CD4-positive, alpha-beta T cell treated with Interleukin-6 at 100 ng/mL for 8 hours (primary cell): ENCODE results near the gene RPS6KA1.
"Not testable (repeated sequence)": the region's sequence is repeated elsewhere in the genome, so short reads cannot be mapped to it uniquely, and the experiment has no call there.

Experiments used
- DNase-seq: peaks from one replicate; pipeline ENCODE4 v3.0.0-alpha.2; 2020; ENCODE audit warnings: mixed read lengths, low spot score

RPS6KA1 gene

GRCh38 chr1:26555550-26555981 lies 26.0 kb downstream of the RPS6KA1 start:
- DNase-seq = no peak

GRCh38 chr1:26556111-26556510 lies 26.6 kb downstream of the RPS6KA1 start:
- DNase-seq = no peak

- DNase-seq = no peak
Observed at GRCh38 chr1:26557008-26557407, 27.4 kb downstream of the RPS6KA1 start.

- no peak for DNase-seq
Observed at GRCh38 chr1:26558685-26559048, 29.1 kb downstream of the RPS6KA1 start.

GRCh38 chr1:26560403-26560780 lies 30.8 kb downstream of the RPS6KA1 start:
- DNase-seq = no peak

GRCh38 chr1:26570287-26570686 lies 40.7 kb downstream of the RPS6KA1 start:
- DNase-seq = no peak

GRCh38 chr1:26571381-26571780 lies 41.8 kb downstream of the RPS6KA1 start:
- no peak for DNase-seq

- DNase-seq = no peak
Observed at GRCh38 chr1:26574018-26574417, 44.5 kb downstream of the RPS6KA1 start.

DNA sequence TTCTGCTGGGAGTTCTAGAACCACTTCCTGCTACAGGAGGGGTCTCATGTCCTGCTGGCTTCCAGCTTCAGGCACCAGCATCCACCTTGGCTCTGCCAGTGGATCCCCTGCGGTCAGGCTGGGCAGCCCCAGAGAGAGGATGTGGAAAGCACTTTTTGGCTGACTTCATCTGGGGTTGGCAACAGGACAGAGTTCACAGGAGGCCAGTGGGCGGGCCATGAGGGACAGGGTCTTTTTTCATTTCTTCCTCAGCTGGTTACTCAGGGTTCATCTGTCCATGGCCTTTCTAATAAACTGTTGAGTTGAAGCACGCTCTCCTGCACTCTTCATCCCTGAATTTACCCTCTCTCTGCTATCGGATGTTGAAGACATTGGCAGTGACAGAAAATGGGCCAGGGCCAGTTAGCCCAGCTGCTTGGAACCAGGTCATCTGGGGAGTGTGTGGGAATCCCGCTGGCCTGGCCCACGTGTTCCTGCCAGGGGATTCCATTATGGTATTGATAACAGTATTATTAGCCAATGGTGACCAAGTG lies 45.2 kb downstream of the RPS6KA1 start:
- no peak for DNase-seq

- no peak for DNase-seq
Observed at GRCh38 chr1:26575348-26575747, 45.8 kb downstream of the RPS6KA1 start.

DNA sequence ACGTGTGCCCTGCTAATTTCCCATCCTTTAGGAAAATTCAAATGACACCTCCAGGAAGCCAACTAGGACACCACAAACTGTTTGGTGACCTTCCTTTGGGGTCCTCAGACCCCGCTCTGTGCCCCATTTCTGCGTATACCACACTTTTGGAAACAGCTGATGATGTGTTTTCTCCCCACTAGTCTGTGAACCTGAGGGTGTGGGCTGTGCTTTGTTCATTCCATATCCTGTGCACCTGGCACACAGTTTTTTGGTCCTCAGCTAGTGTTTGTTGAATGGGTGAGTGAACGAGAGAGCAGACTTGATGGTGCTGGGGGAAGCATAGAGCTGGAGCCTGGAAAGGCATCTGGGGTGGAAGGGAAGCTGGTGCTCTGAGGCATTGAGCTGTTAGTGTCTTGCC lies 48.6 kb downstream of the RPS6KA1 start:
- DNase-seq = no peak

GRCh38 chr1:26579681-26580111 lies 50.1 kb downstream of the RPS6KA1 start:
- DNase-seq = no peak

DNA sequence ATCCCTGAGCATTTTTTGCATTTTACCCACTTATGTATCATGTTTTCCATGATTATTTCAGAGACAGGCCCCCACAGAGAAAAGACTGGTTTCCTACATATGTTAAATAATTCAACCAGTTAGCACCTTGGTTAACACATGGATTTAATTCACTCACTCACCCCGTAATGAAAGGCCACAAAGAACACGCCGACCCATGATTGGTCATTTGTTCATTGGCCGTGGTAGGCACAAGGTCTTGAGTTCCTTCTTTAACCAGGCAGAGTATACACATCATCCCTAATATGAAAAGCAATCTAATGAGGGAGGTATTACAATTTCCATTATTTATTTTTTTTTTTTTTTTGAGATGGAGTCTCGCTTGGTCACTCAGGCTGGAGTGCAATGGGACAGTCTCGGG lies 50.6 kb downstream of the RPS6KA1 start:
- no peak for DNase-seq

DNA sequence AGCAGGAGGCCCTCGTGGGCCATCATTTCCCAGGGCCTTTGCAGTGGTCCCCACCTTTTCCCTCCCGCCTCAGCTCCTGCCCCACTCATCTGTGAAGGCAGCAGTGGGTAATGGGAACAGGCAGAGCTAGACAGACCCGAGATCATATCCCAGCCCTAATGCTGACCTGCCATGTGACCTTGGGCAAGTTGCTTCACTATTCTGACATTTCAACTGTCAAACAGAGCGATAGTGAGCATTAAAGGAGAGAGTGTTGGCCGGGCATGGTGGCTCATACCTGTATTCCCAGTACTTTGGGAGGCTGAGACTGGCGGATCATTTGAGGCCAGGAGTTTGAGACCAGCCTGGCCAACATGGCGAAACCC lies 51.7 kb downstream of the RPS6KA1 start:
- DNase-seq = no peak

GRCh38 chr1:26582053-26582835 lies 52.7 kb downstream of the RPS6KA1 start:
- no peak for DNase-seq

GRCh38 chr1:26582836-26583460 lies 53.4 kb downstream of the RPS6KA1 start:
- no peak for DNase-seq

DNA sequence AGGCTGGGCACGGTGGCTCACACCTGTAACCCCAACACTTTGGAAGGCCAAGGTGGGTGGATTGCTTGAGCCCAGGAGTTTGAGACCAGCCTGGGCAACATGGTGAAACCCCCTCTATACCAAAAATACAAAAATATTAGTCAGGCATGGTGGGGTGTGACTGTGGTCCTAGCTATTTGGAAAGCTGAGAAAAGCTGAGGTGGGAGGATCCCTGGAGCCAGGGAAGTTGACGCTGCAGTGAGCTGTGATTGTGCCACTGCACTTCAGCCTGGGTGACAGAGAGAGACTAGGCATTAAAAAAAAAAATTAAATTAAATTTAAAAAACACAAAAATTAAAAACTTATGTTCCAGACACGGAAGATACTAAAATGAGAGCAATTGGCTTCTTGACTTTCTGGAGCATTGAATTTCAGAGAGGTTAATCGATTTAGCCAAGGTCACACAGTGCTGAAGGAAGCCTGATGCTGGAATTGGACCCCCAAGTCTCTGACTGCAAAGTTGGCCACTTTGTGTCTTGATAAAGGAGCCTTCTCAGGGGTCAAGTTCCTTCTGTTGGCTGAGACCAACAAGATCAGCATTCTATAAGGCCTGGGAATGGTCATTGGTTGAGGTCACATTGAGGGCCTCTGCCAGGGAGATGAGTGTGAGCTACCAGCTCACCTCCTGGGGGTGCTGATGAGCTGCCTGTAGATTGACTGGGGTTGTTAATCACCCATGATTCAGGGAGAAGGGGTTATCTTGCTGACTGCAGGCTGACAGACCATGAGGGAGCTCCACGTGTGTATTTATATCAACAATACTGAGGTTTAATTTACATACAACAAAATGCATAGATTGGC lies 54.3 kb downstream of the RPS6KA1 start:
- no peak for DNase-seq

DNA sequence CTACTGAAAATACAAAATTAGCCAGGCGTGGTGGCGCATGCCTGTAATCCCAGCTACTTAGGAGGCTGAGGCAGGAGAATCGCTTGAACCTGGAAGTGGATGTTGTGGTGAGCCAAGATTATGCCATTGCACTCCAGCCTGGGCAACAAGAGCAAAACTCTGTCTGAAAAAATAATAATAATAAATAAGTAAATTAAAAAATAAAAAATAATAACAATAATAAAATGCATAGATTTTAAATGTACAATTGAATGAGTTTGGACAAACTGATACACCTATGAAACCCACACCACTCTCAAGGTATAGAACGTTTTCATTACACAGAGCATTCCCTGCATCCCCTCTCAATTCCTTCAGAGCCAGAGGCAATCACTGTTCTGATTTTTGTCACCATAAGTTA lies 55.0 kb downstream of the RPS6KA1 start:
- DNase-seq = not testable (repeated sequence)

DNA sequence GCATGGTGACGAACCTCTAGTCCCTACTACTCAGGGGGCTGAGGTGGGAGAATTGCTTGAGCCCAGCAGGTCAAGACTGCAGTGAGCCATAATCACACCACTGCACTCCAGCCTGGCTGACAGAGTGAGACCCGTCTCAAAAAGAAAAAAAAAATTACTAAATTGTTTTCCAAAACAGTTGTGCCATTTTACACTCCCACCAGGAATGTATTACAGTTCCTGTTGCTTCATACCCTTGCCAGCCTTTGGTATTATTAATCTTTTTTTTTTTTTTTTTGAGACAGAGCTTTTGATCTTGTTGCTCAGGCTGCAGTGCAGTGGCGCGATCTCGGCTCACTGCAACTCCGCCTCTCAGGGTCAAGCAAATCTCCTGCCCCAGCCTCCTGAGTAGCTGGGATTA lies 55.9 kb downstream of the RPS6KA1 start:
- DNase-seq = no peak

DNA sequence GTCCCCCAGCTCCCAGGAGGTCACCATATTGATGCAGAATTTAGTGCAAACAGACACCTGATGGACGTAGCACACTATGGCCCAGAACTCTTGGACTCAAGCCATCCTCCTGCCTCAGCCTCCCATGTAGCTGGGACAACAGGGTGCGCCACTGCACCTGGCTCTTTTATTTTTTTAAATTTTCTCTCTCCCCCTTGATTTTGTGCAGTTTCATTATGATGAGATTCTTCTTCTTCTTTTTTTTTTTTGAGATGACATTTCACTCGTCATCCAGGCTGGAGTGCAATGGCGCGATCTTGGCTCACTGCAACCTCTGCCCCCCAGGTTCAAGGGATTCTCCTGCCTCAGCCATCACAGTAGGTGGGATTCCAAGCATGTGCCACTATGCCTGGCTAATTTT lies 63.8 kb downstream of the RPS6KA1 start:
- DNase-seq = no peak

DNA sequence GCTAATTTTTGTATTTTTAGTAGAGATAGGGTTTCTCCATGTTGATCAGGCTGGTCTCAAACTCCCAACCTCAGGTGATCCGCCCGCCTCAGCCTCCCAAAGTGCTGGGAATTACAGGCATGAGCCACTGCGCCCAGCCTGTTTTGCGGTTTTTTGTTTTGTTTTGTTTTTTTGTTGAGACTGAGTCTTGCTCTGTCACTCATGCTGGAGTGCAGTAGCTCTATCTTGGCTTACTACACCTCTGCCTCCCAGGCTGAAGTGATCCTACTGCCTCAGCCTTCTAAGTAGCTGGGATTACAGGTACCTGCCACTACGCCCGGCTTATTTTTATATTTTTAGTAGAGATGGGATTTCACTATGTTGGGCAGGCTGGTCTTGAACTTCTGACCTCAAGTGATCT lies 65.0 kb downstream of the RPS6KA1 start:
- DNase-seq = not testable (repeated sequence)

GRCh38 chr1:26597629-26598039 lies 68.1 kb downstream of the RPS6KA1 start:
- peak; percentile 49 for DNase-seq

DNA sequence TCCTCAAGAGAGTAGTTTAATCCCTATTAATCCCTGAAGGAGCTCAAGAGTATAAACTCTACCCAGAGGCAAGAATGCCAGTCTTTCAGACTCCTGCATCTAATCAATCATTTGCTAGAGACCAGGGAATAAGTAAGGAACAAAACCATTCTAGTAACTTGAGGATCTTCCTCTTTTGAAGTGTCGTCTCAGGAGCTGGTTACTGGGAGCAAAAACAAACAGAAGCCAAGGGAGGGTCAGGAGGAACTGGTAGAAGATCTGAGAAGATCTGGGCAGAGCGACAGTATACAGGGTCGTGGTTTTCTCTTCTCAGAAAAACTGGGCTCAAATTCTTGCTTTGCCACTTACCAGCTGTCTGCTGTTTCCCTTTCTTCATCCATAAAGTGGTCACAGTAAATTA lies 69.3 kb downstream of the RPS6KA1 start:
- DNase-seq = no peak
